DND-41 (cell line): Measurements from ENCODE around the gene MED25.

ENCODE experiments used
- CTCF ChIP-seq: IDR thresholded peaks from 2 replicates; pipeline ENCODE4 v1.5.1; 2012; ENCODE audit warnings: borderline replicate concordance, low read length, moderate library complexity, mild to moderate bottlenecking; ENCODE audit not compliant: poor library complexity, severe bottlenecking; ENCODE audit errors: extremely low read depth
- EZH2 ChIP-seq: IDR thresholded peaks from 3 replicates; pipeline ENCODE4 v1.6.1; 2012; ENCODE audit warnings: borderline replicate concordance, low read depth, mild to moderate bottlenecking, moderate library complexity, low read length, inconsistent platforms; ENCODE audit not compliant: severe bottlenecking

GRCh38 chr19:49820125-49820524 lies 2.0 kb downstream of the MED25 start:
- TF ChIP-seq CTCF: no peak
- no peak for TF ChIP-seq EZH2
